HepG2 (cell line): ENCODE measurements around the gene SIGLEC1. TPM values are rescaled to one million over a fixed set of nuclear protein-coding genes. Genes with fewer than 3 reads are reported as not detected.

Experiments used
- ATF4 ChIP-seq, 2 experiments: fragments of 450-650 bp in 1 of 2; sonication (generic) in 1 of 2; formaldehyde crosslinking; IDR thresholded peaks; 2 replicates each; pipeline versions ENCODE4 v1.5.0 to v1.8.0; 2020 to 2022; ENCODE audit warnings: mild to moderate bottlenecking in 1 of 2, missing genetic modification reagents in 1 of 2
- BHLHE40 ChIP-seq: IDR thresholded peaks from 2 replicates; pipeline ENCODE4 v1.6.1; 2011; ENCODE audit warnings: low read length, improper control_type of control experiment
- CBFB ChIP-seq: sonication (generic); formaldehyde crosslinking; IDR thresholded peaks from 2 replicates; pipeline ENCODE4 v1.4.0; 2020; ENCODE audit warnings: missing genetic modification reagents
- CHD2 ChIP-seq: IDR thresholded peaks from 2 replicates; pipeline ENCODE4 v1.6.1; 2011; ENCODE audit warnings: low read depth, low read length, improper control_type of control experiment
- FIP1L1 ChIP-seq: fragments of 200-400 bp; formaldehyde crosslinking; IDR thresholded peaks from 2 replicates; pipeline ENCODE4 v1.6.1; 2018; ENCODE audit warnings: low read depth, mild to moderate bottlenecking, low read length, moderate library complexity, borderline replicate concordance; ENCODE audit not compliant: insufficient read depth
- JDP2 ChIP-seq: sonication (generic); formaldehyde crosslinking; IDR thresholded peaks from 2 replicates; pipeline ENCODE4 v1.8.1; 2022; ENCODE audit warnings: missing genetic modification reagents, borderline replicate concordance
- KDM3A ChIP-seq: IDR thresholded peaks from 2 replicates; pipeline ENCODE4 v1.6.1; 2018; ENCODE audit warnings: low read depth, missing compliant biosample characterization
- KLF6 ChIP-seq: IDR thresholded peaks from 2 replicates; pipeline ENCODE4 v1.8.0; 2016; ENCODE audit warnings: missing biosample characterization, missing genetic modification reagents
- PHF8 ChIP-seq: sonication (generic); formaldehyde crosslinking; IDR thresholded peaks from 2 replicates; pipeline ENCODE4 v1.5.0; 2020; ENCODE audit warnings: missing genetic modification reagents
- PTBP1 ChIP-seq: fragments of 200-400 bp; formaldehyde crosslinking; IDR thresholded peaks from 2 replicates; pipeline ENCODE4 v1.6.1; 2018; ENCODE audit warnings: low read length, low read depth; ENCODE audit not compliant: poor library complexity, severe bottlenecking
- SATB2 ChIP-seq: sonication (generic); formaldehyde crosslinking; IDR thresholded peaks from 2 replicates; pipeline ENCODE4 v1.5.0; 2020; ENCODE audit warnings: missing genetic modification reagents
- SIX4 ChIP-seq: sonication (generic); formaldehyde crosslinking; IDR thresholded peaks from 2 replicates; pipeline ENCODE4 v1.4.0; 2020; ENCODE audit warnings: missing genetic modification reagents
- ZBTB14 ChIP-seq: sonication (generic); formaldehyde crosslinking; IDR thresholded peaks from 2 replicates; pipeline ENCODE4 v1.4.0; 2020; ENCODE audit warnings: missing genetic modification reagents
- ZHX2 ChIP-seq, 2 experiments: sonication (generic) in 1 of 2; formaldehyde crosslinking in 1 of 2; IDR thresholded peaks; 2 replicates each; pipeline versions ENCODE4 v1.6.1 to v1.9.0; 2014 to 2022; ENCODE audit warnings: antibody characterized with exemption in 1 of 2, borderline replicate concordance in 1 of 2, inconsistent platforms in 1 of 2, low read depth in 1 of 2, missing genetic modification reagents in 1 of 2
- ZNF326 ChIP-seq: sonication (generic); formaldehyde crosslinking; IDR thresholded peaks from 2 replicates; pipeline ENCODE4 v1.4.0; 2020; ENCODE audit warnings: missing genetic modification reagents, borderline replicate concordance
- ZNF343 ChIP-seq: sonication (generic); formaldehyde crosslinking; IDR thresholded peaks from 2 replicates; pipeline ENCODE4 v1.4.0; 2020; ENCODE audit warnings: mild to moderate bottlenecking, missing genetic modification reagents
- ZNF354B ChIP-seq: sonication (generic); formaldehyde crosslinking; IDR thresholded peaks from 2 replicates; pipeline ENCODE4 v1.8.0; 2022; ENCODE audit warnings: mild to moderate bottlenecking, missing genetic modification reagents
- ZNF616 ChIP-seq: sonication (generic); formaldehyde crosslinking; IDR thresholded peaks from 2 replicates; pipeline ENCODE4 v1.5.0; 2020; ENCODE audit warnings: low read depth, mild to moderate bottlenecking, missing genetic modification reagents
- ZNF766 ChIP-seq: sonication (generic); formaldehyde crosslinking; IDR thresholded peaks from 2 replicates; pipeline ENCODE4 v1.5.0; 2020; ENCODE audit warnings: missing genetic modification reagents, borderline replicate concordance
- ZSCAN5A ChIP-seq: sonication (generic); formaldehyde crosslinking; IDR thresholded peaks from 2 replicates; pipeline ENCODE4 v1.8.0; 2022; ENCODE audit warnings: mild to moderate bottlenecking, missing genetic modification reagents, borderline replicate concordance
- polyA plus RNA-seq, 8 experiments: library from polyadenylated mRNA; depleted of rRNA in 3 of 8; stranded (reverse) in 7 of 8; unstranded in 1 of 8; fragments of >200 nt; fragmentation: Illumina TruSeq in 4 of 8; extraction: Trizol in 4 of 8; gene quantifications; 2 replicates each; pipeline versions ENCODE4 v1.2.1 to v1.2.3, GENCODE V29; 2011 to 2016; ENCODE audit warnings: low read depth in 4 of 8, missing spikeins in 1 of 8, mixed read lengths in 1 of 8; ENCODE audit not compliant: insufficient read depth in 1 of 8
- total RNA-seq, 5 experiments: library from RNA; depleted of rRNA; stranded (reverse); fragments of >200 nt; fragmentation: Illumina TruSeq; extraction: Trizol; gene quantifications; 2 replicates each; pipeline ENCODE4 v1.2.3, GENCODE V29; 2016; ENCODE audit warnings: low read depth in 1 of 5

The SIGLEC1 gene
- total and polyA plus RNA-seq, 2 of the 13 experiments (the other 11 are each of a cell fraction or from before 2014, with no cell fraction given): 0.01 TPM; not detected in 1

GRCh38 chr20:3739054-3739925 is 26.9 kb upstream of the SIGLEC1 start (continued):
- TF ChIP-seq PHF8 (CRISPR knock-in tag) (no peak), JDP2 (CRISPR knock-in tag) (no peak), PTBP1 (no peak), ZHX2 (IDR thresholded peaks at IDR 0.05; ENCODE audit: low read depth) (no peak), ZHX2 (CRISPR knock-in tag; IDR thresholded peaks at IDR 0.05; ENCODE audit: borderline replicate concordance) (no peak), ZNF766 (CRISPR knock-in tag) (peak; percentile 82; the same call in 1 of the 2 replicates), KDM3A (CRISPR knock-in tag) (no peak), SIX4 (no peak), ATF4 (CRISPR knock-in tag; IDR thresholded peaks at IDR 0.05) (no peak), SATB2 (CRISPR knock-in tag) (0 out of 2 replicates have a peak, but pooled peaks have one; percentile 54), ZNF326 (CRISPR knock-in tag) (no peak), ZNF343 (CRISPR knock-in tag) (no peak), FIP1L1 (no peak), BHLHE40 (peak; percentile 82), CHD2 (0 out of 2 replicates have a peak, but pooled peaks have one; percentile 18), ZBTB14 (CRISPR knock-in tag) (no peak), ZSCAN5A (CRISPR knock-in tag) (no peak), CBFB (no peak), ZNF354B (CRISPR knock-in tag) (no peak), KLF6 (no peak), ZNF616 (CRISPR knock-in tag) (peak; percentile 83; the same call in 1 of the 2 replicates)
